HTR-8/SVneo (cell line): ENCODE results near the gene PRR32.
"Not testable (repeated sequence)": the region's sequence is repeated elsewhere in the genome, so short reads cannot be mapped to it uniquely, and the experiment has no call there.

Experiments used
- DNase-seq: peaks from one replicate; pipeline ENCODE4 v3.0.0; 2011; ENCODE audit warnings: low spot score, mixed read lengths; ENCODE audit not compliant: insufficient read length
- FAIRE-seq: peaks from 2 replicates; lab custom pipeline; 2011; peaks lifted over from hg19 to GRCh38; lab: Jason Lieb, UNC

Gene PRR32, protein sequence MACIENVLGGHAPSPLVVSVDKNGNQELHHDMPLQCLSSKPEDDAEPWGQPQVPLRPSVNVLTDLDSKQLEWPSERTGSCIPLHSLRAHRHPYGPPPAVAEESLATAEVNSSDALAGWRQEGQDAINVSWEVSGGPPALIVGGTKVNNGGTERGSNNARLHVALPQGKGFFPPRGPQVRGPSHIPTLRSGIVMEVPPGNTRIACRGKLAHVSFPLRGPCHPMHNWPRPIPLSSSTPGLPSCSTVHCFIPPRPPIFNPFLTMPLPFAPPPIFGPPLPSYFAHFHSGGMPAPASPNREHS

GRCh38 chrX:126819429-126819828 is at the start of gene PRR32:
PRR32 (plus strand) TSS chrX:126819729; CDS start chrX:126819844, 115 bp downstream.
- no peak for FAIRE-seq

DNA sequence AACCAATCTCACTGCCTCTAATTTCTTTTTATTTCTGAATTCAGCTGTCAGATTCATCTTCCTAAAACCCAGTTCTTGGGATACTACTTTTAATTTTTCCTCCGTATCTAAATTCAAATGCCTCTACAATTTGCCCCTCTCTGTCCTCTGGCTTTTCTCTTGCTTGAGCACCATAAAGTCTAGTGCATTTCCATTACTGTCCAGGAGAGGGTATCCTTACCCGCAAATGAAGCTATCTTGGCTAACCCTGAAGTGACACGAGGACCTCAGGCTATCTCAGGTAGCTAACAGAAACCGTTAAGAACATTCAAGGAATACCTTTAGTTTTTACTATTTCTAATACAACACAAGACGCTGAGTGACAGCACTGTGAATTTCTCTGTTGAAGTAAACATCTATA is 49.4 kb upstream of the PRR32 start:
- FAIRE-seq (no peak), DNase-seq (no peak)

More at GRCh38 chrX:126819429-126819828, at the start of gene PRR32:
- DNase-seq = no peak

- FAIRE-seq (no peak), DNase-seq (no peak)
These were observed 34.0 kb upstream of the PRR32 start for GRCh38 chrX:126785539-126785938.

DNA sequence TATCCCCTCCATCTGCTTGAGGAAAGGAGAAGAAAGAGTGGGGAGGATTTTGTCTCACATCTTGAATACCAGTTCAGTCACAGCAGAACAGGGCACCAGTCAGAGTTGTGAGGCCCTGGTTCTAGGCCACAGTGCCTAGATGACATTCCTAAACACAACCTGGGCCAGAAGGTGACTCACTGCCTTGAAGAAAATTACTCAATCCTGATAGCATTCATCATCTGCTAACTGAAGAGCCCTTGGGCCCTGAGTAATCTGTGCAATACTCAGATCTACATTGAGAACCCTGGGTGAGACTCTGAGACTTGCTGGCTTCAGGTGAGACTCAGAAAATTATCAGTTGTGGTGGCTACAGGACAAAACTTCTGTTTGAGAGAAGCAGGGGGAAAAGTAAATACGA is 20.5 kb upstream of the PRR32 start:
- no peak for FAIRE-seq

GRCh38 chrX:126806784-126807183 is 12.7 kb upstream of the PRR32 start:
- not testable (repeated sequence) for DNase-seq, FAIRE-seq

More for the DNA sequence above, 20.5 kb upstream of the PRR32 start:
- DNase-seq = no peak

- DNase-seq = no peak
- no peak for FAIRE-seq
These were observed 3.7 kb upstream of the PRR32 start for GRCh38 chrX:126815806-126816205.

DNA sequence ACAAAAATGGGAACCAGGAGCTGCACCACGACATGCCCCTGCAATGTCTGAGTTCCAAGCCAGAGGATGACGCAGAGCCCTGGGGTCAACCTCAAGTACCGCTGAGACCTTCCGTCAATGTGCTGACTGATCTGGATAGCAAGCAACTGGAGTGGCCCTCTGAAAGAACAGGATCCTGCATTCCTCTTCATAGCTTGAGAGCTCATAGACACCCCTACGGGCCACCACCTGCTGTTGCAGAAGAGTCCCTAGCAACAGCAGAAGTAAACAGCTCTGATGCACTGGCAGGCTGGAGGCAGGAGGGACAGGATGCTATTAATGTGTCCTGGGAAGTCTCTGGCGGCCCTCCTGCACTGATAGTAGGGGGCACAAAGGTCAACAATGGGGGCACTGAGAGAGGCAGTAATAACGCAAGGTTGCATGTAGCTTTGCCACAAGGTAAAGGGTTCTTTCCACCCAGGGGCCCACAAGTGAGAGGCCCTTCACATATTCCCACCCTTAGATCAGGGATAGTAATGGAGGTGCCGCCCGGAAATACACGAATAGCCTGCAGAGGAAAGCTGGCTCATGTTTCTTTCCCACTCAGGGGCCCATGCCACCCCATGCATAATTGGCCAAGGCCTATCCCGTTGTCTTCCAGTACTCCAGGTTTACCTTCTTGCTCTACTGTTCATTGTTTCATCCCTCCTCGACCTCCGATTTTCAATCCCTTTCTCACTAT is 1.3 kb downstream of the PRR32 start:
- FAIRE-seq (no peak), DNase-seq (no peak)

DNA sequence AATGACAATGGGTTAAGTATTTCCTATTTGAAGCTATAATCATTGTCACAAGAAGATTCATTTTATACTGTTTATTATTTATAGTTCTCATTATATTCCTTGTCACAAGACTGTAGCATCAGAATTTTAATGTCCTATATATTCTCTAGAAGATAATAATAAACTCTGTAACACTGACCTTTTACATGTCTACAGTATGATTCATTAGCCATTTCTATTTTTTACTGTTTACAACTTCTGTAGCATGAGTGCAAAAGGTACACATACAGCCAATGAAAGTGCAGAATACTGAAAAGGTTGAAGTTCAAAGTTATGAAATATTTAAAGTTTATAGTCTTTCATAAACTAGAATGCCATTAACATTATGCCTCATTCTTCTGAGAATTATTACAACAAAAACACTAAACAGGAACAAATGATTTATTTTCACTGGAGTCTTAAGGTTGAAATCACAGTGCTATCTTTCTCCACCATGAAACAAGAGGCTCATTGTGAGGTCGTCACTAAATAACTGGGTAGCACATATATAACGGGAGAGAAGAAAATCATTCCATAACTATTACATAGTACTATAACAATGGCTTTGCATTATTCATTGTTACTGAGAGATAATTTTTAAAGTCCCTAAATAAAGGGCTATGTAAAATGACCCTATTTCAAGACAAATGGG is 4.9 kb downstream of the PRR32 start:
- no peak for DNase-seq
- no peak for FAIRE-seq

DNA sequence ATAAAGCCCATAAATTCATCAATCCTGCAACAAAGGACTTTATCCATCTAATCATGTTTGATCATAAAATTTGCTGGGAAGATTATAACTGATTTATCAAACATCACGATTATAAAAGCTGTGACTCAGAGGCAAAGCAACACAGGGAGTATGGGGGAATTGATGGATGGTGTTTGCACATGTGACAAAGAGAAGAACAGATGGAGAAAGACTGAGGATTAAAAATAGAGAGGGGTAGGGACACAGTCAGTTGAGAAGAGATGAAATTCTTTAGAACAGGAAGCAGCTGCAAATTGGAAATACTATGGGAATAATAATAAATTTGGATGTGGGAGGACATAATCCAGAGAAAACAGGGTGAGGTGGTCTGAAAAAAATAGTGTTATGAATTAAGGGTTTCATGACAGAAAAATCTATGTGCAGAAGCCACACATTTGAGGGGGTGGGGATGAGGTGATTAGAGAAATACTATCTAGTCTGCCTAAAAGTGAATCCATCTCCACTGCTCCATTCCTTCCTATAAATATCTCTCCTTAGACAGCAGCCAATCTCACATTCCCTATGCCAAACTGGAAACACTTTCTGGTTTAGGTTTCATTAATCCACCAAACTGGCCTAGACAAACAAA is 6.2 kb downstream of the PRR32 start:
- DNase-seq (no peak), FAIRE-seq (no peak)

GRCh38 chrX:126836186-126836585 is 16.7 kb downstream of the PRR32 start:
- FAIRE-seq = no peak

GRCh38 chrX:126847143-126847542 is 27.6 kb downstream of the PRR32 start:
- FAIRE-seq (no peak), DNase-seq (no peak)

More at GRCh38 chrX:126836186-126836585, 16.7 kb downstream of the PRR32 start:
- no peak for DNase-seq

DNA sequence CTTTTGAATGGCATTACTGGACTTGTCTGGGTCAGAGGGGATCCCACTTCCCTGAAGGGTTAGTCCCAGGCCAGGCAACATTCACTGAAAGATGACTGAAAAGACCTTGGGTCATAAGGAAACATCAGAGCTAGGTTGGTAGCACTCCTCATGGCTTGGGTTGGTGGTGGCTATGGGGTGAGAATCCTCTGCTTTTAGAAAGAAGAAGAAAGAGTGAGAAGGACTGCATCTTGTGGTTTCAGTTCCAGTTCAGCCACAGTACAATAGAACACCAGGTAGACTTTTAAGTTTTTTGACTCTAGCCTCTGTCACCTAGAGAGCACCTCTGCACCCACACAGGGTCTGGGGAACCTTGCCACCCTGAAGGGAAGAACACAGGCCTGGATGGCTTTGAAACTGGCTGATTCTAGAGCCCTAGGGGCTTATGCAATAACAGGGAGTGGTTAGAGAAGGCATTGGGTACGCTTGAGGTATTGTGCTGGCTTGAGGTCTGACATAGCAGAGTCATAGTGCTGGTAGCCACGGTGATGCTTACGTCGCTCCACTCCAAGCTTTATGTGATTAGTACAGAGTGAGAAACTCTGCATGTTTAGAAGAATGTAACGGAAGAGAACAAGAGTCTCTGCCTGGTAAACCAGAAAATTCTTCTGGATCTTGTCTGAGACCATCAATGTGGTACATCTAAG is 36.5 kb downstream of the PRR32 start:
- DNase-seq (no peak), FAIRE-seq (no peak)
